Spleen (tissue), 7 donors: ENCODE measurements around the gene BTG4.

Experiments used
- POLR2AphosphoS5 ChIP-seq, 3 donors: sonication (generic); formaldehyde crosslinking; IDR thresholded peaks; one replicate each; pipeline ENCODE4 v1.5.1; 2017; ENCODE audit warnings: antibody characterized with exemption in 3 of 3
- TF ChIP-seq, protein P1 (sequence below), 11 experiments: fragments of 200-600 bp in 7 of 11; fragments of 450-650 bp in 4 of 11; sonication (generic) in 4 of 11; IDR thresholded peaks in 8 of 11; conservative IDR thresholded peaks in 3 of 11; 1 replicate in 7 of 11; 2 replicates in 4 of 11; pipeline versions ENCODE4 v1.4.0 to v1.8.0; 2016 to 2021; ENCODE audit warnings: antibody characterized with exemption in 11 of 11, inconsistent platforms in 4 of 11, mild to moderate bottlenecking in 1 of 11
- donor health status: DM: no; HTN: no; CAD: no; lungs with moderate emphysema.
- donor health status: DM: no; HTN: no; CAD: no.
- donor health status: DM: no; HTN: no; CAD: no.

- TF ChIP-seq, protein P1, sequence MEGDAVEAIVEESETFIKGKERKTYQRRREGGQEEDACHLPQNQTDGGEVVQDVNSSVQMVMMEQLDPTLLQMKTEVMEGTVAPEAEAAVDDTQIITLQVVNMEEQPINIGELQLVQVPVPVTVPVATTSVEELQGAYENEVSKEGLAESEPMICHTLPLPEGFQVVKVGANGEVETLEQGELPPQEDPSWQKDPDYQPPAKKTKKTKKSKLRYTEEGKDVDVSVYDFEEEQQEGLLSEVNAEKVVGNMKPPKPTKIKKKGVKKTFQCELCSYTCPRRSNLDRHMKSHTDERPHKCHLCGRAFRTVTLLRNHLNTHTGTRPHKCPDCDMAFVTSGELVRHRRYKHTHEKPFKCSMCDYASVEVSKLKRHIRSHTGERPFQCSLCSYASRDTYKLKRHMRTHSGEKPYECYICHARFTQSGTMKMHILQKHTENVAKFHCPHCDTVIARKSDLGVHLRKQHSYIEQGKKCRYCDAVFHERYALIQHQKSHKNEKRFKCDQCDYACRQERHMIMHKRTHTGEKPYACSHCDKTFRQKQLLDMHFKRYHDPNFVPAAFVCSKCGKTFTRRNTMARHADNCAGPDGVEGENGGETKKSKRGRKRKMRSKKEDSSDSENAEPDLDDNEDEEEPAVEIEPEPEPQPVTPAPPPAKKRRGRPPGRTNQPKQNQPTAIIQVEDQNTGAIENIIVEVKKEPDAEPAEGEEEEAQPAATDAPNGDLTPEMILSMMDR (IDR thresholded peaks at IDR 0.05 in 8 of 11, conservative IDR thresholded peaks at IDR 0.05 in 3 of 11) = no peak
- no peak for TF ChIP-seq POLR2AphosphoS5 (IDR thresholded peaks at IDR 0.05)
Measured at GRCh38 chr11:111527279-111527678, 15.1 kb upstream of the BTG4 start.
